Measurements from ENCODE around the gene DARS1.

The DARS1 gene

DNA sequence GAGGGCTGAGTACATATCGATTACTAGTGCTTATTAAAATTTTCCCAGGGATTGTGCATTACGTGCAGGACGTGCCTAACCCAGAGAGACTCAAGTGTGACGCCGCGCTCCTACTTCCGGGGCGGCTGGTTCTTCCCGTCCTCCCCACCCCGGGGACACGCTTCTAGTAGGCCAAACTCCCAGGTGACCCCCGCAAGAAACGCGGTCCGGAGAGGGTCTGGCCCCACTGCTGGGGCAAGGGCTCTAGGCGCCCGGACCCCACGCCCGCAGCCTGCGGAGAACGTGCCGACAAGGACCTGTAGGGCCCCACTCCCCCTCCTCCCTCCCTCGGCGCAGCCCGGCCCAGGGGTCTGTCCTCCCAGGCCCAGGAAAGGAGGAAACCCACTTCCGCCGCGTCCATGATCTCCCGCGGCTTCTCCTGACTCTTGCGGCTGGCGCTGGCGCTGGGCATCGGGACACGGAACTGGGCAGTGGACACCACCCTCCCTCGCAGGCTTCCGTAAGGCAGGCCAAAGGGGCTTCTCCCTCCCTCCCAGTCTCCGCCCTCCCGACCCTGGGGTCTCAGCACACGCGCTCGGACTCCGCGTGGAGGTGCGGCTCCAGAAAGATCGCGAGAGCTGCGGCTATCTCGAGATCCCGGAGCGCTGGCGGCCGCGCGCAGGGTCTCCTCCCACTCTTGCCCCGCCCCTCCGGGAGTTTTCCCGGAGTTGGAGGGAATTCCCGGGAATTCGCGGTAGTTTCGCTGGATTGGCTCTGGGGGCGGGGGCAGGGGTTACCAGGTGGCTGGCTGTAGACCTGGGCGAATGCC lies at the start of gene DARS1:
TSS of gene DARS1 (minus strand) at position 609 of the 808 bp plus-strand sequence. CDS start at position 451, 158 bp downstream.
- Histone ChIP-seq H2AFZ (ENCODE audit: low read length) (peak within 1 kb of the TSS; percentile 77), H3K4me1 (ENCODE audit: insufficient read depth, low read length, poor library complexity, severe bottlenecking) (peaks cover 52% of the 10 kb centered on the region), H3K9me2 (replicated peaks; ENCODE audit: low read depth, low read length) (no peaks in the 10 kb centered on the region), H3K9me3 (ENCODE audit: insufficient read depth, low read depth, low read length) (no peaks in the 10 kb centered on the region), H4K20me1 (ENCODE audit: insufficient read depth, low read length, poor library complexity, severe bottlenecking) (no peaks in the 10 kb centered on the region), H3K4me2 (ENCODE audit: low read depth, low read length, poor library complexity, severe bottlenecking) (peak within 1 kb of the TSS; percentile 89), H3K27me3 (ENCODE audit: insufficient read depth, low read length, poor library complexity, severe bottlenecking) (no peaks in the 10 kb centered on the region), H3K36me3 (ENCODE audit: insufficient read depth, low read length) (no peaks in the 10 kb centered on the region), H3K9ac (ENCODE audit: low read depth, low read length, poor library complexity, severe bottlenecking) (peak within 1 kb of the TSS; percentile 96), H3K79me2 (ENCODE audit: insufficient read depth, low read length) (peaks cover 66% of the 10 kb centered on the region), H3F3A (ENCODE audit: low read depth) (peaks cover 11% of the 10 kb centered on the region; the same call in 1 of the 2 replicates), H3K4me3 (ENCODE audit: low read length, poor library complexity, severe bottlenecking) (peak within 1 kb of the TSS; percentile 83)
- TF ChIP-seq, protein P1, sequence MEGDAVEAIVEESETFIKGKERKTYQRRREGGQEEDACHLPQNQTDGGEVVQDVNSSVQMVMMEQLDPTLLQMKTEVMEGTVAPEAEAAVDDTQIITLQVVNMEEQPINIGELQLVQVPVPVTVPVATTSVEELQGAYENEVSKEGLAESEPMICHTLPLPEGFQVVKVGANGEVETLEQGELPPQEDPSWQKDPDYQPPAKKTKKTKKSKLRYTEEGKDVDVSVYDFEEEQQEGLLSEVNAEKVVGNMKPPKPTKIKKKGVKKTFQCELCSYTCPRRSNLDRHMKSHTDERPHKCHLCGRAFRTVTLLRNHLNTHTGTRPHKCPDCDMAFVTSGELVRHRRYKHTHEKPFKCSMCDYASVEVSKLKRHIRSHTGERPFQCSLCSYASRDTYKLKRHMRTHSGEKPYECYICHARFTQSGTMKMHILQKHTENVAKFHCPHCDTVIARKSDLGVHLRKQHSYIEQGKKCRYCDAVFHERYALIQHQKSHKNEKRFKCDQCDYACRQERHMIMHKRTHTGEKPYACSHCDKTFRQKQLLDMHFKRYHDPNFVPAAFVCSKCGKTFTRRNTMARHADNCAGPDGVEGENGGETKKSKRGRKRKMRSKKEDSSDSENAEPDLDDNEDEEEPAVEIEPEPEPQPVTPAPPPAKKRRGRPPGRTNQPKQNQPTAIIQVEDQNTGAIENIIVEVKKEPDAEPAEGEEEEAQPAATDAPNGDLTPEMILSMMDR (conservative IDR thresholded peaks at IDR 0.05; ENCODE audit: low read length) = no peak
- no peak for TF ChIP-seq EZH2phosphoT487 (IDR thresholded peaks at IDR 0.05; ENCODE audit: borderline replicate concordance)

DNA sequence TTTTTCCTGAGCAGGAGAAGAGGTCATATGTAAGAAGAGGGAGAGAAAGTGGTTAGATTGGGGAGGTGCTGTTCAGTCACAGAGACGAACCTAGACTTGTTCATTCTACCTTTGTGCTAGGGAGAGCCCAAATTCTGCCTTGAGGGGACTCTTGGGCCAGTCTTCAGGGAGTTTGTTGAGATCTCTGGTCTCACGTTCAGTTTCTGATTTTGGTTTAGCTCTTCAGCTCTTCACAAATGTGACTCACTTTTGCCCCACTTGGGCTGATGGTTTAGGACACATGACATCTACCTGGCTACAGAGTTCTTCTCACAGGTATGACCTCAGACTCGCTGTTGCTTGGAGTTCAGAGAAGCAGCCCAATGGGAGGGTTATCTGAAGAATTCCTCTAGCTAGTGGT lies 49.2 kb upstream of the DARS1 start:
- no peak overlapping the region for H3K4me3 ChIP-seq (ENCODE audit: low read length, poor library complexity, severe bottlenecking)
- no peaks in the 10 kb centered on the region for H3K27me3 ChIP-seq (ENCODE audit: insufficient read depth, low read length, poor library complexity, severe bottlenecking)
- no peak overlapping the region for H2AFZ ChIP-seq (ENCODE audit: low read length)
- peaks cover 5% of the 10 kb centered on the region; the same call in 1 of the 2 replicates for H3F3A ChIP-seq (ENCODE audit: low read depth)
- no peaks in the 10 kb centered on the region for H3K9me3 ChIP-seq (ENCODE audit: insufficient read depth, low read depth, low read length)
- H3K4me1 ChIP-seq (ENCODE audit: insufficient read depth, low read length, poor library complexity, severe bottlenecking) = peaks cover 29% of the 10 kb centered on the region
- H3K36me3 ChIP-seq (ENCODE audit: insufficient read depth, low read length) = no peaks in the 10 kb centered on the region
- no peak overlapping the region for H3K4me2 ChIP-seq (ENCODE audit: low read depth, low read length, poor library complexity, severe bottlenecking)
- TF ChIP-seq, protein P1 (conservative IDR thresholded peaks at IDR 0.05; ENCODE audit: low read length) = no peak
- TF ChIP-seq EZH2phosphoT487 (IDR thresholded peaks at IDR 0.05; ENCODE audit: borderline replicate concordance) = no peak
- H3K9ac ChIP-seq (ENCODE audit: low read depth, low read length, poor library complexity, severe bottlenecking) = no peak overlapping the region
- H3K9me2 ChIP-seq (replicated peaks; ENCODE audit: low read depth, low read length) = no peaks in the 10 kb centered on the region
- H3K79me2 ChIP-seq (ENCODE audit: insufficient read depth, low read length) = no peaks in the 10 kb centered on the region
- H4K20me1 ChIP-seq (ENCODE audit: insufficient read depth, low read length, poor library complexity, severe bottlenecking) = no peaks in the 10 kb centered on the region

DNA sequence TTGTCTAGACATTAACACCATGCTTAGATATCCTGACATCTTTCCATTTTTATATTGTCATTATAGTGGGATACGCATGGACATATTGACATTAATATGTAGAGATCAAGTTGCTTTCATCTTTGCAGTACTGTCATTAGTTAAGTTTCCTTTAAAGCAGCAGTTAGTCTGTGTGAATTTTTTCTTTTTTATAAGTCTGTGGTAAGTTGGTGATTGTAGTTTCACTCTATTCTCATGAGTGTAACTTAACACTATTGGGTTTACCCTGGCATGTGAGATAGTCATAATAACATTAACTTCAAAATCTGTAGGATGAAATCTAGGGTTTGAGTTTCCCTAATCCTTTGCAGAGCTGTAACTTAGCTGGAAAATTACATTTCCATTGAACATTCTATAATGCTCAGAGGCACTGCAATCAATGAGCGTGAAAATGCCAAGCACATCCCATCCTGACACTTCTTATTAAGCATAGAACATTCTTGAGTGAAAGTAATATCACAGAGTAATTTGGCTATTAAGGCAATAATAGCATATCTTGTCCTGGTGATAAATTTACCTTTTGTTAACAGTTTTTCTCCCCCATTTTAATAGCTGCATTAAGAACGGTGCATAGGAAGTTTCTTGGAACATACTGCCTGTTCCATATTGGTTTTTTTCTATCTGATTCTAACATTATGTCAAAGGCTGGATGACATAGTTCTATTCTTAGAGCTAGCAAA lies 47.5 kb upstream of the DARS1 start:
- TF ChIP-seq EZH2phosphoT487 (IDR thresholded peaks at IDR 0.05; ENCODE audit: borderline replicate concordance) = no peak
- TF ChIP-seq, protein P1 (conservative IDR thresholded peaks at IDR 0.05; ENCODE audit: low read length) = no peak
- peaks cover 5% of the 10 kb centered on the region; the same call in 1 of the 2 replicates for H3F3A ChIP-seq (ENCODE audit: low read depth)
- H3K36me3 ChIP-seq (ENCODE audit: insufficient read depth, low read length) = no peaks in the 10 kb centered on the region
- no peaks in the 10 kb centered on the region for H3K27me3 ChIP-seq (ENCODE audit: insufficient read depth, low read length, poor library complexity, severe bottlenecking)
- no peak overlapping the region for H2AFZ ChIP-seq (ENCODE audit: low read length)
- H3K9me3 ChIP-seq (ENCODE audit: insufficient read depth, low read depth, low read length) = no peaks in the 10 kb centered on the region
- H3K4me1 ChIP-seq (ENCODE audit: insufficient read depth, low read length, poor library complexity, severe bottlenecking) = peaks cover 29% of the 10 kb centered on the region
- no peaks in the 10 kb centered on the region for H3K79me2 ChIP-seq (ENCODE audit: insufficient read depth, low read length)
- H3K9ac ChIP-seq (ENCODE audit: low read depth, low read length, poor library complexity, severe bottlenecking) = no peak overlapping the region
- no peak overlapping the region for H3K4me3 ChIP-seq (ENCODE audit: low read length, poor library complexity, severe bottlenecking)
- no peaks in the 10 kb centered on the region for H4K20me1 ChIP-seq (ENCODE audit: insufficient read depth, low read length, poor library complexity, severe bottlenecking)
- no peak overlapping the region for H3K4me2 ChIP-seq (ENCODE audit: low read depth, low read length, poor library complexity, severe bottlenecking)
- no peaks in the 10 kb centered on the region for H3K9me2 ChIP-seq (replicated peaks; ENCODE audit: low read depth, low read length)
